ENCODE measurements around the gene VCL.
A peak's percentile ranks its signal among the peaks of the same experiment; 100 is the strongest.

- peak in 3 of 6 experiments; percentile 14 to 22 (median 21) for TF ChIP-seq CTCF (IDR thresholded peaks at IDR 0.05)
- TF ChIP-seq POLR2A (IDR thresholded peaks at IDR 0.05), result no peak
These were observed 37.4 kb downstream of the VCL start for GRCh38 chr10:74035303-74035702.

Measured in thyroid gland (tissue), 4 donors.